ENCODE data around the gene GATAD2B.

GRCh38 chr1:153881751-153882150 is 41.0 kb downstream of the GATAD2B start:
- no peak for TF ChIP-seq CTCF (IDR thresholded peaks at IDR 0.05; ENCODE audit: insufficient read depth, low read length)
- TF ChIP-seq GABPA (IDR thresholded peaks at IDR 0.05; ENCODE audit: low read depth) = no peak
- no peak for TF ChIP-seq POLR2AphosphoS5 (IDR thresholded peaks at IDR 0.05; ENCODE audit: low read depth)
